A673 (cell line): ENCODE measurements around the gene NLRC5. TPM values are rescaled to one million over a fixed set of nuclear protein-coding genes. Genes with fewer than 3 reads are reported as not detected.

Source experiments
- BruUV-seq: library from RNA; stranded (reverse); fragments of 400-500 nt; replicated peaks from 2 replicates; lab custom pipeline; 2021; lab: Mats Ljungman, UMichigan
- CTCF ChIA-PET: fragments of 300-600 bp; sonication (Branson Sonifier 250); formaldehyde crosslinking; loops from one replicate; lab custom pipeline; 2022; ENCODE audit warnings: antibody characterized with exemption; lab: Charles Lee
- POLR2A ChIA-PET: fragments of 300-600 bp; sonication (Branson Sonifier 250); formaldehyde crosslinking; loops from one replicate; lab custom pipeline; 2022; ENCODE audit warnings: antibody characterized with exemption; ENCODE audit not compliant: low non-redundant PET; lab: Charles Lee
- DNase-seq: peaks from one replicate; pipeline ENCODE4 v3.0.0-alpha.2; 2015; ENCODE audit warnings: low spot score
- H3K27ac ChIP-seq: fragments of 200-600 bp; sonication (generic); 2 replicates; pipeline ENCODE4 v1.5.1; 2016; ENCODE audit warnings: mixed run types, low read depth, mild to moderate bottlenecking, mixed read lengths, antibody characterized with exemption, low read length; ENCODE audit not compliant: poor library complexity, severe bottlenecking
- H3K27me3 ChIP-seq: fragments of 200-600 bp; sonication (generic); replicated peaks from 2 replicates; pipeline ENCODE4 v1.6.1; 2017; ENCODE audit warnings: mixed run types, low read depth, mild to moderate bottlenecking, mixed read lengths, antibody characterized with exemption, low read length; ENCODE audit not compliant: insufficient read depth, poor library complexity
- H3K36me3 ChIP-seq: fragments of 200-600 bp; sonication (generic); 2 replicates; pipeline ENCODE4 v1.6.1; 2016; ENCODE audit warnings: mixed run types, mild to moderate bottlenecking, mixed read lengths, antibody characterized with exemption, low read length; ENCODE audit not compliant: insufficient read depth, poor library complexity, severe bottlenecking
- H3K4me1 ChIP-seq: fragments of 200-600 bp; sonication (generic); 2 replicates; pipeline ENCODE4 v1.6.1; 2017; ENCODE audit warnings: mixed run types, mild to moderate bottlenecking, mixed read lengths, antibody characterized with exemption, low read length; ENCODE audit not compliant: insufficient read depth, poor library complexity, severe bottlenecking
- H3K4me3 ChIP-seq: fragments of 200-600 bp; sonication (generic); 2 replicates; pipeline ENCODE4 v1.5.1; 2016; ENCODE audit warnings: low read depth, mixed run types, mild to moderate bottlenecking, mixed read lengths, low read length; ENCODE audit not compliant: poor library complexity, severe bottlenecking
- H3K9me3 ChIP-seq: fragments of 200-600 bp; sonication (generic); 2 replicates; pipeline ENCODE4 v1.6.1; 2016; ENCODE audit warnings: mixed run types, low read depth, mild to moderate bottlenecking, mixed read lengths, antibody characterized with exemption, low read length; ENCODE audit not compliant: poor library complexity, severe bottlenecking
- EZH2 ChIP-seq: fragments of 200-600 bp; sonication (generic); IDR thresholded peaks from 2 replicates; pipeline ENCODE4 v1.6.1; 2017; ENCODE audit warnings: borderline replicate concordance, low read depth, mild to moderate bottlenecking, mixed read lengths, antibody characterized with exemption, low read length; ENCODE audit not compliant: poor library complexity, severe bottlenecking
- intact Hi-C: fragments of 100-400 bp; cut with micrococcal nuclease; formaldehyde crosslinking; loops from one replicate; pipeline ENCODE4 v1.10.0; 2022; ENCODE audit not compliant: unreplicated experiment
- total RNA-seq: library from RNA; stranded (reverse); gene quantifications from 2 replicates; pipeline ENCODE4 v1.2.3, GENCODE V29; 2021
- TF ChIP-seq, protein P1 (sequence below): fragments of 300-800, 200-600 bp; sonication (generic); conservative IDR thresholded peaks from 2 replicates; pipeline ENCODE4 v1.5.1; 2017; ENCODE audit warnings: low read depth, mild to moderate bottlenecking, antibody characterized with exemption, low read length, moderate library complexity, mixed read lengths

Gene NLRC5
- total RNA-seq, 1 experiment from 2014 or later, result 13.1 TPM

DNA sequence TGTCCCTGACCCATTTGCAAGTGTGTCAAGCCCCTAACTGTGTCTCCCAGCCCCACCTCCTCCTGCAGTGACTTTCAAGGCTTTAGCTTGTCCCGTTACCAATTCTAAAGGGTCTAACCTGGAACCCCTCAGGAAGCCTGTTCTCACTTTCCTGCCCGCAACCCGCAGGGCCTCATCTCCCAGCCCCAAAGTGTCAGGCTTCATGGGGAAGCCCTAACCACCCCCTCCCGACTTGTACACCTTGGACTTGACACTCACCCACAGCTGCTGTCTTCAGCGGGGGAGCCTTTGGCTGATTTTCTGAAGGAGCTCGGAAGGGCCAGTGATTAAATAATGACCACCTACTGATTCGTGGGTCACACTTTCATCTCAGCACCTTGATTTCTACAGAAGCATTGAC, 33.1 kb downstream of the NLRC5 start:
- no TSS peak for BruUV-seq
- Histone ChIP-seq H3K27me3 (no peaks in the 10 kb centered on the region), H3K36me3 (no peaks in the 10 kb centered on the region), H3K9me3 (no peaks in the 10 kb centered on the region), H3K27ac (no peak overlapping the region), H3K4me1 (no peaks in the 10 kb centered on the region), H3K4me3 (no peak overlapping the region)
- no peak for TF ChIP-seq EZH2
- TF ChIP-seq, protein P1, sequence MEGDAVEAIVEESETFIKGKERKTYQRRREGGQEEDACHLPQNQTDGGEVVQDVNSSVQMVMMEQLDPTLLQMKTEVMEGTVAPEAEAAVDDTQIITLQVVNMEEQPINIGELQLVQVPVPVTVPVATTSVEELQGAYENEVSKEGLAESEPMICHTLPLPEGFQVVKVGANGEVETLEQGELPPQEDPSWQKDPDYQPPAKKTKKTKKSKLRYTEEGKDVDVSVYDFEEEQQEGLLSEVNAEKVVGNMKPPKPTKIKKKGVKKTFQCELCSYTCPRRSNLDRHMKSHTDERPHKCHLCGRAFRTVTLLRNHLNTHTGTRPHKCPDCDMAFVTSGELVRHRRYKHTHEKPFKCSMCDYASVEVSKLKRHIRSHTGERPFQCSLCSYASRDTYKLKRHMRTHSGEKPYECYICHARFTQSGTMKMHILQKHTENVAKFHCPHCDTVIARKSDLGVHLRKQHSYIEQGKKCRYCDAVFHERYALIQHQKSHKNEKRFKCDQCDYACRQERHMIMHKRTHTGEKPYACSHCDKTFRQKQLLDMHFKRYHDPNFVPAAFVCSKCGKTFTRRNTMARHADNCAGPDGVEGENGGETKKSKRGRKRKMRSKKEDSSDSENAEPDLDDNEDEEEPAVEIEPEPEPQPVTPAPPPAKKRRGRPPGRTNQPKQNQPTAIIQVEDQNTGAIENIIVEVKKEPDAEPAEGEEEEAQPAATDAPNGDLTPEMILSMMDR, result no peak
- CTCF ChIA-PET, result no interaction called here
- DNase-seq, result no peak
- POLR2A ChIA-PET, result no interaction called here
- intact Hi-C loops, result no loop called here

DNA sequence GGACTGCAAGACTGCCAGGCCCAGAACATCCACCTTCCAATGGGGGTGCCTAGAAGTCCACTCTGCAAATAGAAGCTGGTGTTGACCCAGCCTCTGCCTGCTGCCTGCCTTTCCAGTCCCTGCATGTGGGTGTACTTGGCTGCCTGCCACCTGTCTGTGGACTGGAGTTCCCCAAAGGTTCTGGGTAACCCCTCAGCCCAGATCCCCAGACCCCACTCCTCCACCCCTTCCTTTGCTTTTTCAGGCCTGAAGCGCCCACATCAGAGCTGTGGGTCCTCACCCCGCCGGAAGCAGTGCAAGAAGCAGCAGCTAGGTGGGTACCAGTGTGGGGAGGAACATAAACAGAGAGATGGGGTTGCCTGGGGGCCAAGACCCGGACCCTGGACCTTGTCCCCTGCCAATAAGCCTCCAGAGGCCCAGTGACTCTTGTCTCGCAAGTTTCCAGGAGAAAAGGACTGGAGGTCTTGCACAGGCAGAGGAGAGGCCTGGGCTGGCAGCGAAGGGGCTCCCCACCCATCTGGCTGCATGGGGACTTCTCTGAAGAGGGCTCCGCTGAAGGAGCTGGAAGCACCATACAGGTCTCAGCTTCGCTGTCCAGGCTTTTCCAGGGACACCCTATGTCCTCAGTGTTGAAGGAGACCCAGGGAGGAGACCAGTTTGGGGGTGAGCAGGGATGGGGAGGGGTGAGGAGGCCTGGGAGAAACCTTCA, 34.3 kb downstream of the NLRC5 start:
- CTCF ChIA-PET, result no interaction called here
- H3K4me1 ChIP-seq, result no peaks in the 10 kb centered on the region
- BruUV-seq, result no TSS peak
- intact Hi-C loops, result no loop called here
- H3K36me3 ChIP-seq, result no peaks in the 10 kb centered on the region
- H3K9me3 ChIP-seq, result no peaks in the 10 kb centered on the region
- H3K4me3 ChIP-seq, result no peak overlapping the region
- H3K27ac ChIP-seq, result no peak overlapping the region
- no peaks in the 10 kb centered on the region for H3K27me3 ChIP-seq
- POLR2A ChIA-PET, result no interaction called here
- TF ChIP-seq, protein P1, result no peak
- no peak for TF ChIP-seq EZH2
- DNase-seq, result no peak

DNA sequence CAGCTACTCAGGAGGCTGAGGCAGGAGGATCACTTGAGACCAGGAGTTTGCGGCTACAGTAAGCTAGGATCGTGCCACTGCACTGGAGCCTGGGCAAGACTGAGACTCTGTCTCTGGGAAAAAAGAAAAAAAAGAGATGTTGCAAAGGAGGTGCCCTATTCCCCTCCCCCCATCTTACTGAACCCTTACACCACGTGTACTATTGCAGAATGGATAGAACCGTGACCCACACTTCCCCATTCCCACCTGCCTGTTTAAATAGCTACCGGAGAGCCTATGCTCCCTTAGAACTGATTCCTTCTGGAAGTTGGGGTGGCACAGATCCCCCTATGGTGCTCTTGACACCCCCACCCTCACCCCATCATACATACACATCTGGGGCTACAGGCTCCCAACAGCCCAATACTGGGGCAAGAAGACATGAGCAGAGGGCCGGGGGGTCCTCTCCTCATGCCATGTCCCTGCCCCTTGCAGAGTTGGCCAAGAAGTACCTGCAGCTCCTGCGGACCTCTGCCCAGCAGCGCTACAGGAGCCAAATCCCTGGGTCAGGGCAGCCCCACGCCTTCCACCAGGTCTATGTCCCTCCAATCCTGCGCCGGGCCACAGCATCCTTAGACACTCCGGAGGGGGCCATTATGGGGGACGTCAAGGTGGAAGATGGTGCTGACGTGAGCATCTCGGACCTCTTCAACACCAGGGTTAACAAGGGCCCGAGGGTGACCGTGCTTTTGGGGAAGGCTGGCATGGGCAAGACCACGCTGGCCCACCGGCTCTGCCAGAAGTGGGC, 35.7 kb downstream of the NLRC5 start:
- BruUV-seq, result no TSS peak
- ChIA-PET POLR2A (no interaction called here), CTCF (no interaction called here)
- Histone ChIP-seq H3K4me1 (no peaks in the 10 kb centered on the region), H3K27ac (no peak overlapping the region), H3K36me3 (no peaks in the 10 kb centered on the region), H3K4me3 (no peak overlapping the region), H3K27me3 (no peaks in the 10 kb centered on the region), H3K9me3 (no peaks in the 10 kb centered on the region)
- no peak for DNase-seq
- intact Hi-C loops, result no loop called here
- TF ChIP-seq, protein P1, result no peak
- no peak for TF ChIP-seq EZH2
